HG03439 (cell line): ENCODE results near the gene PDZRN3.

Experiments used
- ATAC-seq: cut with Tn5 transposase; IDR thresholded peaks from one replicate; pipeline ENCODE4 v1.9.1; 2021; ENCODE audit warnings: mild to moderate bottlenecking, moderate library complexity; ENCODE audit not compliant: unreplicated experiment

PDZRN3 gene

DNA sequence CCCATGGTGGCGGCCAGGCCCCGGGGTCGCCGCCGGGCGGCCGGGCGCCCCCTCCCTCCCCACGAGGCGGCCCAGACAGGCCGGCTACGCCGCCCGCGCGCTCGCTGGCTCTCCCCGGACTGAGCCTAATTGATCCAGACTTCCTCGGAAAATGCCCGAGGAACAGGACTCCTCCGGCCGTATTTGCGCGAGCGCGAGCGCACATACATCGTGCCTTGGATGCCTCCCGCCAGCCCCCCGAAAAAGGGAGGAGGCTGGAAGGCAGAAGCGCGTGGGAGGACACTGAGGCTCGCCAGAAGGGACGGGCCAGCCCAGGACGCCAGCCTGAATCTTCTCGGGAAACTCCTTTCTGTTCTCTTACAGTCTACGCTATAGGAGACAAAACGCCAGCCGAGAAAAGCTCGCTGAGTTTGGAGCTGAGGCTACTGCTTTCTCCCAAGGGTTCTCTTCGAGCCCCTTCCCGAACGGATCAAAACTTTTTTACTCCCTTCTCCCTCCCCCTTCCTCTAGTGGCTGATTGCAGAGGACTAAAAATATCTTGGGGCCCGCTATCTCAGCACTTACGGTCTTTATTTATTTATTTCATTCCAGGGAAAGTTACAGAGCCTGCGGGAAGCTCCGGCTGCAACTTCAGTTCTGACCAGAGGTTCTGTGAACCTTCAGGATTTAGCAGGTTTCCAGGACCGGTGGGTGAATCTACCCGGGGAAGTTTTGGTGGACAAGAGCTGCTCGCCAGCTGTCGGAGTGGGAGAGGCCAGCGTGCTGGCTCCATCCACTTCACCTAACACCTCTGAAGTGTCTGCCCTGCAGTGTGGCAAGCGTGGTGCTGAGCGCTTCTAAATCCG is at the start of gene PDZRN3:
TSS of gene PDZRN3 (minus strand) at position 121 of the 845 bp plus-strand sequence.
- no peak for ATAC-seq

- ATAC-seq: no peak
Measured at GRCh38 chr3:73674280-73674679, 49.5 kb upstream of the PDZRN3 start.

GRCh38 chr3:73669260-73669659 is 44.5 kb upstream of the PDZRN3 start:
- ATAC-seq: no peak

GRCh38 chr3:73668391-73668790 is 43.6 kb upstream of the PDZRN3 start:
- no peak for ATAC-seq

- ATAC-seq: no peak
Measured at GRCh38 chr3:73667889-73668288, 43.1 kb upstream of the PDZRN3 start.

- ATAC-seq: no peak
Measured at GRCh38 chr3:73665286-73665685, 40.5 kb upstream of the PDZRN3 start.

DNA sequence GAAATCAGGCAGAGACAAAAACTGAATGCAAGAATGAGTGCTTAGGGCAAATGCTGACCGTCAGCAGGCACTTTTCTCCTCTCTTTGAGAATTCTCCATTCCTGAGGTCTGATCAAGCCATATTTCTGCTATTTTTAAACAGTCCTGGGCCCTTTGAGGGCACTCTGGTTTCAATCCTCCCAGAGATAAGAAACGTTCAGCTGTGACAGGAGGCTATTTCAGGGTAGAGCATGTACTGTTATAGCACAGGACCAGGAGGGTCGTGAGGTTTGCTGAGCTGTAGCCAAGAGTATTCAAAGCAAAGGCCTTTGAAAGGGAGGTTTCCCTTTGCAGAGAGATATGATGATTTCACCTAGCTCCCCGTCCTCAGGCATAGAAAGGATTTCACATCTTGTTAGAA is 39.6 kb upstream of the PDZRN3 start:
- no peak for ATAC-seq

DNA sequence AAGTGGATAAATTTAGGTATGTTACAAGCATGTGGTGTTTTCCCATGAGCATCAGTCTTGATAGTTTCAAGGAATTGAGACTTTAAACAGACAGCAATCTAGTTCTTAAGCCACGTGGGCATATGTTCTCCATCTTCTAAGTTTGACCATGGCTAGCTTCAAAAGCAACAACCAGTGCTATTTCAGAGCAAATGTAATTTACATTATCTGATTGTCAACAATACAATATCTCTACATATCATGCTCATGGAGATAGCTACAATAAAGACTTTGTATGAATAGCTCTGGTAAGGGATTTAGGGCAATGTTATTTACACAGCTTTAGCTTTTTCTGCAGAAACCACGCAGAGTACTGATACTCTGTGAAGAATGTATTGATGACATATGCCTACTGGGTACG is 38.8 kb upstream of the PDZRN3 start:
- no peak for ATAC-seq

DNA sequence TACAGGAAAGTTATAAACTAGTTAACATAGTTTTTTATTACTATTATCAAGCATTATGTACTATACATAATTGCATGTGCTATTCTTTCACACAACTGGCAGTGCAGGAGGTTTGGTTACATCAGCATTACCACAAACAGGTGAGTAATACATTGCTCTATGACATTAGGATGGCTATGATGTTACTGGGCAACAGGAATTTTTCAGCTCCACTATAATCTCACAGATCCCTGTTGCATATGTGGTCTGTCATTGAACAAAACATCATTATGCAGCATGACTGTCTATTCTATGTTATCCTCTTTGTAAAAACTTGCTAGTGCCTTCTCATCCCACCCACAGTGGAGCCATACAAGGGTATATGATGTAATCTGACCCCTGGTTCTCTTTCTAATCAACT is 36.5 kb upstream of the PDZRN3 start:
- ATAC-seq: no peak

GRCh38 chr3:73658227-73658626 is 33.5 kb upstream of the PDZRN3 start:
- ATAC-seq: no peak

GRCh38 chr3:73657186-73657585 is 32.4 kb upstream of the PDZRN3 start:
- ATAC-seq: no peak

- ATAC-seq: no peak
Measured at GRCh38 chr3:73656241-73656890, 31.6 kb upstream of the PDZRN3 start.

DNA sequence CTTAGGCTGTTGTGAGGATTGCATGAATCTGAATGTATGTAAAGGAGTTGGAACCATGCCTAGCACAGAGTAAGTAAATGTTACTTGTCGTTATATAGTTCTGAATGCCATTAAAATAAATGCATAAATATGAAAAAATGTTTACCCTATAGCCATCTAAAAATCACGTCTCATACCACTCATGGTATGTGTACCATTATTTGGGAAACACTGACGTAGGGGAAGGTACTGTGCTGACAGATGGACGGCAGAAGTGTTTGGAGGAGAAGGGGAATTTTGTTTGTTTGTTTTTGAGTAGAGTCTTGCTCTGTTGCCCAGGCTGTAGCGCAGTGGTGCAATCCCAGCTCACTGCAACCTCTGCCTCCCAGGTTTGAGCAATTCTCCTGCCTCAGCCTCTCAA is 30.5 kb upstream of the PDZRN3 start:
- ATAC-seq: no peak

GRCh38 chr3:73653877-73654276 is 29.1 kb upstream of the PDZRN3 start:
- no peak for ATAC-seq

DNA sequence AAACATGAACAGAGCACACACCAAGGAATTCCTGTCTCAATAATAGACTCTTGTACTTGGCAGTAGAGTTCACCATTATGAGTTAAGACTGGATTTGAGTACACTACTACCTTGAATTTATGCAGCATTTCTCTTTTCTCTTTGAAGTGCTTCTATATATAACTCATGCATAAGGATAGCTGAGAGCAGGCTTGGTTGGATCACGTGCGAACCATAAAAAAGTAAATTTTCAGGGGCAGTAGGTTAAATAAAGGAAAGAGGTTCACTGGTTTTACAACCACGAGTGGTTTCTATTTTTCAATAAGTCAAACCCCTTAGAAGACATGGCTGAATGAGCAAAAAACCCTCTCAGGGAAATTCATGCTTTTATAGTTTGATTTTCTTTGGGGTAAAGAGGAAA is 28.6 kb upstream of the PDZRN3 start:
- ATAC-seq: no peak

DNA sequence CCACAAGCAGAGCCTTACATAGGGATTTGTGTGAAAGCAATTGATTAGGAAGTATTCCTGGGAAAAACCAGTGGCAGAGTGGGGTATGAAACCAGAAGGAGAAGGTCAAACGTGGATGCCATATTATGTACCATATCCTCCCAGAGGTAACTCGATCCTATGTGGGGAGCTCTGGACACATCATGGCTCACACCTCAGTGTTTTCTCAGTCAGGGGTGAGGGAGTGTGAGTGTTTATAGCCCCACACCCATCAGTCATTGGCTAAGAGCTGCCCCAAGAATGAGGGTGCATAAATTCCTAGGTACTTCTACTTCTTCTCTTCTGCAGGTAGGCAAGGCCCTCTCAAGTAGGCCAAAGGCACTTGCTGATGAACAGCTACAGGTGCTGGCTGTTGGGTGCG is 28.2 kb upstream of the PDZRN3 start:
- ATAC-seq: no peak

GRCh38 chr3:73637042-73637441 is 12.3 kb upstream of the PDZRN3 start:
- ATAC-seq: no peak

- ATAC-seq: no peak
Measured at GRCh38 chr3:73635254-73635653, 10.5 kb upstream of the PDZRN3 start.

- ATAC-seq: no peak
Measured at GRCh38 chr3:73633916-73634344, 9.2 kb upstream of the PDZRN3 start.

- ATAC-seq: no peak
Measured at GRCh38 chr3:73633453-73633852, 8.7 kb upstream of the PDZRN3 start.

DNA sequence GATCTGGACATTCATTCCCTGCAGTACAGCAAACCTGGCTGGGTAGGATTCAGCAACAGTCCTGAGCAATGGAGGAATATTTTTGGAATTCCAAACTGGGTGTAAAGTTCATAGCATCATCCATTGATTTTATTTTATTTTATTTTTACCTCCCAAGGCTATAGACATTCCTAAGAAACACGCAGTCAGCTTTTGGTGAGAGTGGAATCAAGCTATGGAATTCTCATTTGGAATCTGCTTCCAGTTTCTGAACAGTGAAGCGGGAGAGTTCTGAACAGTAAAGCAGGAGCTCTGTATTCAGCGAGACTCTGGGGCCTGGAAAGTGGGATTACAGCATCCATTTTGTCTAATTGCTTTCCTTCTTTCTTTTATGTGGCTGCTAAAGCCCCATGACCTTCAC is 1.4 kb upstream of the PDZRN3 start:
- ATAC-seq: no peak

- no peak for ATAC-seq
Measured at GRCh38 chr3:73624017-73624820, 522 bp downstream of the PDZRN3 start.
